GM21515 (cell line): Measurements from ENCODE around the gene EBNA1BP2.
A peak's percentile ranks its signal among the peaks of the same experiment; 100 is the strongest.
"Not testable (repeated sequence)": the region's sequence is repeated elsewhere in the genome, so short reads cannot be mapped to it uniquely, and the experiment has no call there.

ENCODE experiments used
- ATAC-seq: cut with Tn5 transposase; IDR thresholded peaks from one replicate; pipeline ENCODE4 v1.9.1; 2021; ENCODE audit not compliant: unreplicated experiment

Gene EBNA1BP2, protein sequence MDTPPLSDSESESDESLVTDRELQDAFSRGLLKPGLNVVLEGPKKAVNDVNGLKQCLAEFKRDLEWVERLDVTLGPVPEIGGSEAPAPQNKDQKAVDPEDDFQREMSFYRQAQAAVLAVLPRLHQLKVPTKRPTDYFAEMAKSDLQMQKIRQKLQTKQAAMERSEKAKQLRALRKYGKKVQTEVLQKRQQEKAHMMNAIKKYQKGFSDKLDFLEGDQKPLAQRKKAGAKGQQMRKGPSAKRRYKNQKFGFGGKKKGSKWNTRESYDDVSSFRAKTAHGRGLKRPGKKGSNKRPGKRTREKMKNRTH

DNA sequence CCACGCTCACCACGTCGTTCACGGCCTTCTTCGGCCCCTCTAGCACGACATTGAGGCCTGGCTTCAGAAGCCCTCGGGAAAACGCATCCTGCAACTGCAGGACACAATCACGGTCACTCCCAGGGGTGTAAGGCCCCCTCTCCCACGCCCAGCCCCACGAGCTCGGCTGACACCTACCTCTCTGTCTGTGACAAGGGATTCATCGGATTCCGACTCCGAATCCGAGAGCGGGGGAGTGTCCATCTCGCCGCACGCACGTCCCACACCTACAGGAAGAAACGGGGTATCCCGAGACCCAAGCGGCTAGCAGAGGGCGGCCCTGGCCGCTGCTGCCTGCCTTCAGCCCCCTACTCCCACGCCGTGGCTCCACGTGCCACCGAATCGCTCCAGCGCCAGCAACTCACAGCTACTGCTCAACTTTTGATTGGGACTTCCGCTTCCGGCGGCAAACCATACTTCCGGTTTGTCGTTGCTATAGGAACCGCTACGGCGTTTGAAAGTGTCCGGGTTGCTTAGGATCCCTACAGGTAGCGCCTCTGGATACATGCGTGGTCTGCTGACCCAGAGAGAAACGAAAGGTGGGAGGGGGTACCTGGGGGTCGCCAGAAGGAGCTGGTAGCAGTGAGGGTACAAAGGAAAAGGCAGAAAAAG is at the start of gene EBNA1BP2, which contains the start of gene CFAP57:
Gene EBNA1BP2 (minus strand): TSS at position 415 of the 651 bp plus-strand sequence. CDS start 172 bp downstream, at position 243.
Gene CFAP57 (plus strand): TSS at position 455 of the 651 bp plus-strand sequence. CDS start 424 bp downstream, outside the sequence.
- ATAC-seq = peak; percentile 87

DNA sequence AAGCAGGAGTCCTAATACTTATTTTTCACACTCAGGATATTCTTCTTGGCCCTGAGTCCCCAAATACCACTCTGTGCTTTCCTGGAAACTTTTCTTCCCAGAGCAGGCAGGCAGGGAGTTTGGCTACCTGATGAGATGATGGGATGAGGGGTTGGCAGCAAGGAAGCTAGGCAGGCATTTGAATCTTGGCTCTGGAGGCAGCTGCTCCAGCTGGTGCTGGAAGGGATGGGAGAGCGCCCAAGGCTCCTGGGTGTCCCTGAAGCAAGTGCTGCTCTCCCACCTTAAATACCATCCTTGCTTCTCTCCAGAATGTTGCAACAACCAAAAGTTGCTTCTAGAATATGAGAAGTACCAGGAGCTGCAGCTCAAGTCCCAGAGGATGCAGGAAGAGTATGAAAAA is 49.7 kb upstream of the EBNA1BP2 start:
- ATAC-seq = no peak

DNA sequence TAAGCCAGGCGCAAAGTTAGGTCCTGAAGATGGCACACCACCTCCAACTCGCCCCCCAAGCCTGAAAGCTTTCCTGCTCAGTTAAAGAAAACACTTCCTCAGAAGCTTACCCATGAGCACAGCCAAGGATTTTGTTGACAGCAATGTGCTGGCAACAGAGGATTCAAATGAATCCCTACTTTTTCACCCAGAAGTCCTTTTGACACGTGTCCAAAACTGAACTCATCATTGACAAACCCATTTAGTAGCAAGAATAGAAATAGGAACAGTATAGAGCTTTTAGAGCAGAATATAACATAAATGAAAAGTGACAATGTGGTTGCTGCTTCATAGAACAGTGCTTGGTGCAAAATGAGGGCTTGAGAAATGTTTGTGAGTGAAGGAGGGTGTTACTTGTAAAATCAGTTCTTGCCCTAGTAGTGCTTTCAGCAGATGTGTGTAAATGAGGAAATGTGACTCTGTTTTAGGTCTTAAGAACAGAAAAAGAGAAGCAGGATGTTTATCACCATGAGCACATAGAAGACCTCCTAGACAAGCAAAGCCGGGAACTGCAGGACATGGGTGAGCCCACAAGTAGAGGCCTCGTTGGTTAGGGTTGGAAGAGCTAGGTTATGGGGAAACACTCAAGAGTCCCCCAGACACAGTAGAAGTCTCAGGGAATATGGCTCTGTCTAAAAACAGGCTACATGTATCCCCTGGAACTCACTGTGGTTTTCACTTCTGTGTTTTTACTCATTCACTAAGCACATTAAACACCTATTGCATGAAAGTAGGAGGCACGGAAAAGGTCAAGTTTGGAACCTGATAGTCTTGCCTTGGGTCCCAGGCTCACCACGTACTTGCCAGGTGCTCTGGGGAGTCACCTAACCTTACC is 49.1 kb upstream of the EBNA1BP2 start:
- peak; percentile 73 for ATAC-seq

DNA sequence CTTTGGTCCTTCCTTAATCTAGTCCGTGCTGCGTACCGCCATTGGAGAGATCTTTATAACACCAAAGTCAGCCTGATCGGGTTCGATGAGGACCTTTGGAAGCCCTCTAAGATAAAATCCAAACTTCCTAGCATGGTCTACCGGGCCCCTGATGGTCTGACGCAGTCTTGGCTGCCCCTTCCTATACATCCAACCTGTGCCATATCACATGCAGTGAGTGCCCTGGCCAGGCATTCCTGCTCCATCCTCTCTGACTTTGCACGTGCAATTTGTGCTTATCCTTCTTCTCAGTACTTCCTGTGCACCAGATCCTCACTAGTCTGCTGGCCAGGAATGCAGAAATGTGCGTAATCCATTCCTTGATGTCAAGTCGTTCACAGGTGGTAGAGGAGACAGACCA is 45.7 kb upstream of the EBNA1BP2 start:
- ATAC-seq = no peak

DNA sequence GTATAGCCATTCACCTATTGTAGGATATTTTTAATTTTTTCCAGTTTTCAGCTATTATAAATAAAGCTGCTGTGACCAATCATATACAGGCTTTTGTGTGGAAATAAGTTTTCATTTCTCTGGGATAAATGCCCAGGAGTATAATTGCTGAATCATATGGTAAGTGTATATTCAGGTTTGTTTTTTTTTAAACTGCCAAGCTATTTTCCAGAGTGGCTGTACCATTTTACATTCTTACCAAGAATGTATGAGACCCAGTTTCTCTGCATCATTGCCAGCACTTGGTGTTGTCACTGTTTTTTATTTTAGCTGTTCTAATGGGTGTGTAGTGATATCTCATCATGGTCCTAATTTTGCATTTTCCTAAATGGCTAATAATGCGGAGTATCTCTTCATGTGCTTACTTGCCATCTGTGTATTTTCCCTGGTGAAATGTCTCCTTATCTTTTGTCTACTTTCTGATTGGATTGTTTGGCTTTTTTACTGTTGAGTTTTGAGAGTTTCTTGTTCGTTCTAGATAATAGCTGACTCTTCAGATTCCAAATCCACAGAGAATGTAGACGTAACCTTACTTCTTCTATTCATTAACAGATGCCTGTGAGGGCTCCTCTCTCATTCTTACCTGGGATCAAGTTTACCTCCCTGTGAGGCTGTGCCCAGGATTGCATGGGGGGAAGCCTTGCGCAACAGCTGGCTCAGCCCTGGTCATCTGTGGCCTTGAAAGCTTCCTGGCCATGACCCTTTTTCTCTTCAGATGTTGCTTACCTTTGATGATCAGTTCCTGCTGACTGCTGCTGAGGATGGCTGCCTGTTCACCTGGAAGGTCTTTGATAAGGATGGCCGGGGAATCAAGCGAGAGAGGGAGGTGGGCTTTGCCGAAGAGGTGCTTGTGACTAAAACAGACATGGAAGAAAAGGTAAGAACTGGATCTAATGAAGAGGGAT is 42.7 kb upstream of the EBNA1BP2 start:
- ATAC-seq = no peak

DNA sequence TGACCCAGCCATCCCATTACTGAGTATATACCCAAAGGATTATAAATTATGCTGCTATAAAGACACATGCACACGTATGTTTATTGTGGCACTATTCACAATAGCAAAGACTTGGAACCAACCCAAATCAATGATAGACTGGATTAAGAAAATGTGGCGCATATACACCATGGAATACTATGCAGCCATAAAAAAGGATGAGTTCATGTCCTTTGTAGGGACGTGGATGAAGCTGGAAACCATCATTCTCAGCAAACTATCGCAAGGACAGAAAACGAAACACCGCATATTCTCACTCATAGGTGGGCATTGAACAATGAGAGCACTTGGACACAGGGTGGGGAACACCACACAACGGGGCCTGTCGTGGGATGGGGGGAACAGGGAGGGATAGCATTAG is 36.2 kb upstream of the EBNA1BP2 start:
- not testable (repeated sequence) for ATAC-seq

DNA sequence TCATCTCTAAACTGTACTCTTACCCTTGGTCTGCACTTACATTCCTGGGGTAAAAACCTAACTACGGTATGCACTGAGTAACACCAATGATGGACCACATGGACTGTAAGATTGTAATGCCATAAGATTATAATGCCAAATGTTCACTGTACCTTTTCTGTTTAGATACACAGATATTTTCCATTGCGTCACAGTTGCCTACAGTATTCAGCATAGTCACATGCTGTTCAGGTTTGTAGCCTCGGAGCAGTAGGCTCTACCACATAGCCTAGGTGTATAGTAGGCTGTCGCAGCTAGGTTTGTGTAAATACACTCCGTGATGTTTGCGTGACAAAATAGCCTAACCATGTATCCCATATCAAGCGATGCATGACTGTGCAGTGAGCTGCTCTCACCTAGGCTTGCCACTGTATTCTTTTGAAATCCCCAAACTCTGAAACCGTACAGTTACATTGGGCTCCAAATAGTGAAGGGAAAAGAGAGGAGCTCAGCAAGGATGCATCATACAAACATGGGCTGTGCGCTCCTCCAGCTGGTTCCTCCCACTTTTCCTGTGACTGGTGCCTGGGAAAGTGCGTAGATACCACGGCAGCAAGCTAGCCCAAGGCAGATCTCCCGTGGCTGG is 35.3 kb upstream of the EBNA1BP2 start:
- no peak for ATAC-seq

DNA sequence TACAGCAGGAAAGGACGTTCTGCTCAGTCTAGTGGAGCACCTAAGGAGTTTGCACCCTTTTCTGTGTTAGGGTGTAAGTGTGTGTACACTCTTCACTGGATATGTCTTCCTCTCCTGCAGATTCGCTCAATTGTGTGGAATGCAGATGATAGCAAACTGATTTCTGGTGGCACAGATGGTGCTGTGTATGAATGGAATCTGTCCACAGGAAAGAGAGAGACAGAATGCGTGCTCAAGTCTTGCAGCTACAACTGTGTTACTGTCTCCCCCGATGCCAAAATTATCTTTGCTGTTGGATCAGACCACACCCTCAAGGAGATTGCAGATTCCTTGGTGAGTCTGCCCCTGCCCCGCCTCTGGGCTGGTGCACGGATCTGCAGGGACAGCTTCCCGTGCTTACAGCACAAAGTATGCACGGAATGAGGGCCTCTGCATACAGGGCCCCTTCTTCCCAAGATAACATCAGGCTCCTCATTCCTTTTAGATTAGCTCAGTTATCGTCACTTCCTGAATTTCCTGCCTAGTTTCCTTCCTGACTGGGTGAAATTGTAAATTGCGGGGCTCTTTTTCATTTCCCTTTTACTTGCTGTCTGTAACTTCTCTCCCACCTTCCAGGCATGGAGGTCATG is 34.6 kb upstream of the EBNA1BP2 start:
- ATAC-seq = no peak

DNA sequence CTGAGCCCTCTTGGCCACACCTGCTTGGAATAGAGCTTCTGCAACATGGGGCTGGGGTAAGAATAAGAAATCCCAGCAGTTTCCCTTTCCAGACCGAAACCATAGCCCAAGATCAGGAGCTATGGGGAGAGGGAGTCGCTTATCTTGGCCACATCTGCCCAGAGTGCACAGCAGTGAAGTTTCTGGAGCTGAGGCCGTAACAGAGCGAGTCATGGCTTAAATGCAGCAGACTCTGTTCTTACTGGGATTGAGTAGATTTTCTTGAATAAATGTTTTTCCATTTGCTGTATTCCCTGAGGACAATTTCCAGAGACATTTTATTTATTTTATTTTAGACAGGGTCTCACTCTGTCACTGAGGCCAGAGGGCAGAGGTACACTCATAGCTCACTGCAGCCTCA is 33.6 kb upstream of the EBNA1BP2 start:
- ATAC-seq = no peak

DNA sequence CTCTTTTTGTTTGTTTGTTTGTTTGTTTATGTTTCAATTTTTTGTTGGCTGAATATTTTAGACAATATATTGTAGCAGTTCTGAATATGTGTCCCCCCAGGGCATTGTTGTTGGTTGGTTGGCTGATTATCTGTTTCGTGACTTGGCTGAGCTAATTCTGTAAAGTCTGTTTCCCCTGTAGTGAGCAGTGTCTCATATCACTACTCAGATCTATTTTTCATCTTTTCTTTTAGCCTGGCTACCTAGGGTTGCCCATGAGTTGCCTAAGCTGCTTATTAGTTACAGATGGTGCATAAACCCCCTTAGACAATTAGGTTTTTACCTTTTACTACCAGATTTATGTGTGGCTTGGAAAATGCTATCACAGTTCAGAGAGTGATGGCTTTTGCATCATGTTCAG is 32.3 kb upstream of the EBNA1BP2 start:
- no peak for ATAC-seq

DNA sequence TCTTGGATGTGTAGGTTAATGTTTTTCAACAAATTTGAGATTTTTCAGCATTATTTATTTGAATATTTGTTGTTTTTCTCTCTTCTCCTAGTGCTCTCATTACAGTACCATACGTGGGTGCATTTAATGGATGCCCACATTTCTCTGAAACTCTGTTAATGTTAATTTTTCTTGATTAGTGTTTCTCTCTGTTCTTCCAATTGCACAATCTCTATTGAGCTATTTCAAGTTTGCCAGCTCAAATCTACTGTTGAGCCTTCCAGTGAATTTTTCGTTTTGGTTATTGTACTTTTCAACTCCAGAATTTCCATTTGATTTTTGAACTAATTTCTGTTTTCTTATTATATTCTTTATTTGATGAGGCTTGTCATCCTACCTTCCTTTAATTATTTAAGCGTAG is 31.8 kb upstream of the EBNA1BP2 start:
- ATAC-seq = no peak

DNA sequence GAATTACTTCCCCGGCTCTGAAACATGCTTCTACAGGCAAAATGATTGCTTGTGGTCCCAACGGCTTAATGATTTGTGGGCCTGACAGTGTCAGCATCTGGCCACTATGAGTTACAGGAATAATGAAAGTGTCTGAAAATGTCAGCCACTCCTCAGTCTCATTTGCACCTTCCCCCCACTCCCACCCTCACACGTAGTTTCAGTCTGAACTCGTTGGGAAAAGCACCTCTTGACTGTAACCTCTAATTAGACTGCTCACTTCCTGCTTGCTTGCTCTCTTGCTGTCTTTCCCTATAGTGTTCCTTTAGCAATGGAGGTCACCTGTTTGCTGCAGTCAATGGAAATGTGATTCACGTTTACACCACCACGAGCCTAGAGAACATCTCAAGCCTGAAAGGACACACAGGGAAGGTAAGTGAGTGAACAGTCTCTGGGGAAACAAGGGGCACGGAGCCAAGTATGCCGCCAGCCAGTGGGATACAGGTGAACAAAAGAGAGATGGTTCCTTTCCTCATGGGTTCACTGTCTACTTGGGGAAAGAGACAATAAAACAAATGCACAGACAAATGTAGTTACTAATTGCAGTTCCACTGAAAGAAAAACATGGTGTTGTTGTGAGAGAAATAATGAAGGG is 27.1 kb upstream of the EBNA1BP2 start:
- ATAC-seq = peak; percentile 62

DNA sequence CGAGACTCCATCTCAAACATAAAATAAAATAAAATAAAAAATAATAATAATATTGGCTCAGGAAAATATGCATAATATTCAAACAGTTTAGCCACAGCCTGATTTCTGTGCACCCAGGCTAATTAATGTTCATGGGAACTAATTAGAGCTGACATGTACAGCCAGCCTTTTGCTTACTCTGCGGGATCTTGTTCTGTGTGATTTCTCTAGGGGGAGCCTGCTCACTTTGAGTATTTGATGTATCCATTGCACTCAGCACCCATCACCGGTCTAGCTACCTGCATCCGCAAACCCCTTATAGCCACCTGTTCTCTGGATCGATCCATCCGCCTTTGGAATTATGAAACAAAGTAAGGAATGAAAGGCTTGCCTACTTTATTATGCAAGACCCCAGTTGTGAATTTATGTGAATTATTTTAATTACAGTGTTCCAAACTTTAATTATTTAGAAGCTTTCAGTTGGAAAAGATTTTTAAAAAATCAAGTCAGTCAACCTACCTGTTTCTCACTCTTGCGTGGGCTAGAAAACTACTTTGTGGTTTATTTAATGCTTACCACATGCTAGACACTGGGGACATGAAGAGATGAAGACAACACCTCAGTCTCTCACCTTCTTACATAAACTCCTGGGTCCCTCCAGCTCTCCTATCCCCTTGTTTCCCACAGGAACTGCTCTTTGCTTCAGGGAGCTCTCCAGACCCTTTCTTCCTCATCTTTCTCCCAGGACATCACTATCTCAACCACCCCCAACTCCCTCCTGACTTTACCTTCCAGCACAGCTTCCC is 25.4 kb upstream of the EBNA1BP2 start:
- ATAC-seq = no peak

DNA sequence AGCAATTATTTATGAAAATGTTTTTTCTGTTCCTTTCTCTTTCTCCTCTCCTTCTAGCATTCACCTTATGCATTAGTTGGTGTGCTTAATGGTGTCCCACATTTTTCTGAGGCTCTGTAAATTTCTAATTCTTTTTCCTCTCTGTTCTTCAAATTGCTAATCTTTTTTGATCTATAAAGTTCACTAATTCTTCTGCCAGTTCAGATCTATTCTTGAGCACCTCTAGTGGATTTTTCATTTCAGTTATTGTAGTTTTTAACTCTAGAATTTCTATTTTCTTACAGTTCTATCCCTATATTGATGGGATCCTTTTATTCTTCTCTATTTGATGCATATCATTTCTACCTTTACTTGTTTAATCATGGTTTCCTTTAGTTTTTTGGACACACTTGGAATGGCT is 22.4 kb upstream of the EBNA1BP2 start:
- ATAC-seq = no peak

DNA sequence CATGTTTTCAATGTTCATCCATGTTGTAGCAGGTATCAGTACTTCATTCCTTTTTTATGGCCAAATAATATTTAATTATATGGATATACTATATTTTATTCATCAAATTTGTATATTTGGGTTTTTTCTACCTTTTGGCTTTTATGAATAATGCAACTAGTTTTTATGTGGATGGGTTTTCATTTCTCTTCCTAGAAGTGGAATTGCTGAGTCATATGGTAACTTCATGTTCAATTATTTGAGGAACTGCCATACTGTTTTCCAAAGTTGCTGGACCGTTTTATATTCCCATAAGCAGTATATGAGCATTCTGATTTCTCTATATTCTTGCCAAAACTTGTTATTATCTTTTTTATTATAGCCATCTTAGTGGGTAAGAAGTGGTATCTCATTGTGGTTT is 16.0 kb upstream of the EBNA1BP2 start:
- no peak for ATAC-seq

DNA sequence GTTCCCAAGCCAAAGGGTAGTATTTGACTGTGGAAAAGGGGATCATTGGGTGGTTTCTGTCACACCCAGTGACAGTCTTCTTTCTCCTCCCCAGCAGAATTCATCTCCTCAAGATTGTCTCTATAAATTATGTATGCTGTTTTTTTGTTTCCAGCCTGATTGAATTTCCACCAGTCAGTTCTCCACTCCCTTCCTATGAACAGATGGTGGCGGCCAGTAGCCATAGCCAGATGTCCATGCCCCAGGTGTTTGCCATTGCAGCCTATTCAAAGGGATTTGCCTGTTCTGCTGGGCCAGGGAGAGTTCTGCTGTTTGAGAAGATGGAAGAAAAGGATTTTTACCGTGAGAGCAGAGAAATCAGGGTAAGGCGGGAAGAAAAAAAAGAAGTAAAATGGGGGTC is 12.9 kb upstream of the EBNA1BP2 start:
- no peak for ATAC-seq

DNA sequence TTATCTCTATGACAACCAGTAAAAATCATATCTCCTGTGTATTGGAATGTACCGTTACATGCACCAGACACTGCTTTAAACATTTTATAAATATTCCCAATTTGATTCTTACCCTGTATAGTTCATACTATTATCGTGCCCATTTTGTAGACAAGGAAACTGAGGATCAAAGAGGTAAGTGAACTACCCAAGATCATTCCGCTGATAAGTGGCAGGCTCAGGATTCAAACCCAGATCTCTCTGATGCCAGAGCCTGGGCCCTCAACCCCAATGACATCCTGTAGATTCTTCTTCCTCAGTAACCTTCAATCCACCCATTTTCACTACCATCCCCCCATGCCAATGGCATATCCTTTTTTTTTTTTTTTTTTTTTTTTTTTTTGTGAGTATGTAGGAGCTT is 12.3 kb upstream of the EBNA1BP2 start:
- ATAC-seq = no peak

DNA sequence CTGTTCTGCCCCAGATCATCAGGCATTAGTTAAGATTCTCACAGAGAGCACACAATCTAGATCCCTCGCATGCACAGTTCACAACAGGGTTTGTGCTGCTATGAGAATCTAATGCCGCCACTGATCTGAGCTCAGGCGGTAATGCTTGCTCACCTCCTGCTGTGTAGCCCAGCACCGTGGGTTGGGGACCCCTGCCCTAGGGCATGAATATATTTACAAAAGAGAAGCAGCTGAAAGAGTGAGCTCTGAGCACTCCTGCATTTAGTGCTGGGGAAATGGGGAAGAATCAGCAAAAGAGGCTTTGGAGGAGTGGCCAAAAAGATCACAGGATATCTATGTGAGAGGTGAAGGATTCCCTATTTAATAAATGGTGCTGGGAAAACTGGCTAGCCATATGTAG is 5.6 kb upstream of the EBNA1BP2 start:
- no peak for ATAC-seq
